DOHH2 (cell line): Measurements from ENCODE around the gene UPK1A.

Experiments used
- CTCF ChIP-seq: fragments of 200-600 bp; sonication (generic); IDR thresholded peaks from one replicate; pipeline ENCODE4 v1.5.1; 2014; ENCODE audit warnings: antibody characterized with exemption, mild to moderate bottlenecking, low read depth, low read length; ENCODE audit not compliant: poor library complexity, severe bottlenecking
- EZH2phosphoT487 ChIP-seq: fragments of 200-600 bp; sonication (generic); IDR thresholded peaks from 2 replicates; pipeline ENCODE4 v1.6.1; 2017; ENCODE audit warnings: borderline replicate concordance, mild to moderate bottlenecking, antibody characterized with exemption, low read length, moderate library complexity, mixed read lengths

GRCh38 chr19:35618857-35619256 is 47.5 kb upstream of the UPK1A start:
- no peak for TF ChIP-seq CTCF
- no peak for TF ChIP-seq EZH2phosphoT487
